Cardiac fibroblast (primary cell): Measurements from ENCODE around the gene KRTAP2-4.
"Not testable (repeated sequence)": the region's sequence is repeated elsewhere in the genome, so short reads cannot be mapped to it uniquely, and the experiment has no call there.

Experiments used
- DNase-seq, 2 donors: peaks; one replicate each; pipeline versions ENCODE4 v3.0.0 to v3.0.0-alpha.2; 2010; ENCODE audit warnings: low read depth in 2 of 2
- H3K4me3 ChIP-seq, 2 donors: replicated peaks in 1 of 2; 1 replicate in 1 of 2; 2 replicates in 1 of 2; pipeline ENCODE4 v1.5.1; 2011; ENCODE audit warnings: low read depth in 2 of 2, low read length in 2 of 2, mild to moderate bottlenecking in 2 of 2, moderate library complexity in 1 of 2
- TF ChIP-seq, protein P1 (sequence below): IDR thresholded peaks from one replicate; pipeline ENCODE4 v1.5.1; 2011; ENCODE audit warnings: low read depth, mild to moderate bottlenecking, low read length, inconsistent platforms

Gene KRTAP2-4

DNA sequence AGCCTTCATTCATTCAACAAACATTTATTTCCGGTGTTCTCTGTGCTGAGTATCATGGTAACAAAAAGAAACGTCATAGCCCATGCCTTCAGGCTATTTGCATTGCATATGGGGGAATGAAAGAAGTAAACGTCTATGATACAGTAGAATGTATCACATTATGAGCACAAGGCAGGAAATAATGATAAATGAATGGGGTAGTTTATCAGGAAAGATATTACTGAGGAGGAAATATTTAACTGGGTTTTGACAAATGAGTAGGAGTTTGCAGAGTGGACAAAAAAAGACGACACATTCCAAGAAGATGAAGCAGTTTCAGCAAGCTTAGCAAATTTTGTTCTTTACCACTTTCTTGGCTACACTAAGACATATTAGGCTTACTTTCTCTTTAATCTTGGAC lies 16.9 kb upstream of the KRTAP2-4 start:
- TF ChIP-seq, protein P1, sequence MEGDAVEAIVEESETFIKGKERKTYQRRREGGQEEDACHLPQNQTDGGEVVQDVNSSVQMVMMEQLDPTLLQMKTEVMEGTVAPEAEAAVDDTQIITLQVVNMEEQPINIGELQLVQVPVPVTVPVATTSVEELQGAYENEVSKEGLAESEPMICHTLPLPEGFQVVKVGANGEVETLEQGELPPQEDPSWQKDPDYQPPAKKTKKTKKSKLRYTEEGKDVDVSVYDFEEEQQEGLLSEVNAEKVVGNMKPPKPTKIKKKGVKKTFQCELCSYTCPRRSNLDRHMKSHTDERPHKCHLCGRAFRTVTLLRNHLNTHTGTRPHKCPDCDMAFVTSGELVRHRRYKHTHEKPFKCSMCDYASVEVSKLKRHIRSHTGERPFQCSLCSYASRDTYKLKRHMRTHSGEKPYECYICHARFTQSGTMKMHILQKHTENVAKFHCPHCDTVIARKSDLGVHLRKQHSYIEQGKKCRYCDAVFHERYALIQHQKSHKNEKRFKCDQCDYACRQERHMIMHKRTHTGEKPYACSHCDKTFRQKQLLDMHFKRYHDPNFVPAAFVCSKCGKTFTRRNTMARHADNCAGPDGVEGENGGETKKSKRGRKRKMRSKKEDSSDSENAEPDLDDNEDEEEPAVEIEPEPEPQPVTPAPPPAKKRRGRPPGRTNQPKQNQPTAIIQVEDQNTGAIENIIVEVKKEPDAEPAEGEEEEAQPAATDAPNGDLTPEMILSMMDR, result no peak
- H3K4me3 ChIP-seq, result no peak overlapping the region
- no peak for DNase-seq

DNA sequence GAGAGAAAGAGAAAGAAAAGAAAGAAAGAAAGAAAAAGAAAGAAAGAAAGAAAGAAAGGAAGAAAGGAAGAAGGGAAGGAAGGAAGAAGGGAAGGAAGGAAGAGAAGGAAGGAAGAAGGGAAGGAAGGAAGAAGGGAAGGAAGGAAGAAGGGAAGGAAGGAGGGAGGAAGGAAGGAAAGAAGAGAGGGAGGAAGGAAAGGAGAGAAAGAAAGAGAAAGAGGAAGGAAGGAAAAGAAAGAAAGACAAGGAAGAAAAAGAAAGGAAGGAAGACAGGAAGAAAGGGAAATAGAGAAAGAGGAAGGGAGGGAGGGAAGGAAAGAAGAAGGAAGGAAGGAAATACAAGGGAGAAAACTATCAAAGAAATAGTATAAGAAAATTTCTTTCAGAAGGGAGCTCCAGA lies 11.1 kb upstream of the KRTAP2-4 start:
- H3K4me3 ChIP-seq, result no peak overlapping the region
- no peak for DNase-seq
- TF ChIP-seq, protein P1, result no peak

DNA sequence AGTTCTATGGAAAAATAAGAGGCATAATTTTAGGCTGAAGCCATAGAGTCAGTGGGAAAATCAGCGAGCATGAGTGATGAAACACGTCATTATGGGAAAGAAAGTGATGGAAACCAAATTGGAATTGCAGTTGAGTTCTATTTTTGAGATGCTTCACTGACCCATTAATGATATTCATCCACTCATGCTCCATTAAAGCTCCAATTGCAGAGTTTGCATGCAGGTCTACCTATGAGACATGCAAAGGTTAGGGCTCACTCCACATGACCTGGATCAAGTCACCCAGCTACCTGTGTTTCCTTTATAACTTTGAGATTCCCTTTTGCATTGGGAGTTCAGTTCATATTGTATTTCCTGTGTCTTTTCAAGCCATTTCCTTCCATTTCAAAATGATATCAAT lies 8.0 kb upstream of the KRTAP2-4 start:
- TF ChIP-seq, protein P1, result no peak
- no peak for DNase-seq
- H3K4me3 ChIP-seq, result no peak overlapping the region

DNA sequence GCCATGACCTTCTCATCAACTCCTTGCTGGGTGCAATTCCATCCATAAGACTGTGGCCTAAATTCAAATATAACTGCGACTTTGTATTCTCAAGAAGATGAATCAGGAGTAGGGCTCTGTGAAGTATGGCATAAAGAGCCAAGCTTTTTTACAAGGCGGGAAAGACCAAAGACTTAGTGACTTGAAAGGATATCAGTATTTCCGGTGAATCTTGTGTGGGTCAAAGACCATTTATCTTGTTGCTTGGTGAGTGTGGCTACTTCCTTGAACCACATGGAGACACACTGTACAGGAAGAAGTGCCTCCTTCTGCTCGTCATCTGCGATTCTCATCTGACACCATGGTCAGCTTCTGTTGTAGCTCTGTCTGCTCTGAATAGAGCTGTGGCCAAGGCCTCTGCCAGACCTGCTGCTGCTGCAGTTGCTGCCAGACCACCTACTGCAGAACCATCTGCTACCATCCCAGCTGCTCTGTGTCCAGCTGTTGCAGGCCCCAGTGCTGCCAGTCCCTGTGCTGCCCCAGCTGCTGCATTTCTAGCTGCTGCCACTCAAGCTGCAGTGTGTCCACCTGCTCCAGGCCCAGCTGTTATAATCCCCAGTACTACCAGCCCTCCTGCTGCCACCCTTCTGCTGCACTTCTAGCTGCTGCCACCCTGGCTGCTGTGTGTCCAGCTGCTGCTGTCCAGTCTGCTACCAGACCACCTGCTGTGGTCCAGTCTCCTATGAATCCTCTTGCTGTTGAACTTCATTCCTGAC lies 6.1 kb upstream of the KRTAP2-4 start:
- TF ChIP-seq, protein P1, result no peak
- DNase-seq, result no peak
- no peak overlapping the region for H3K4me3 ChIP-seq

DNA sequence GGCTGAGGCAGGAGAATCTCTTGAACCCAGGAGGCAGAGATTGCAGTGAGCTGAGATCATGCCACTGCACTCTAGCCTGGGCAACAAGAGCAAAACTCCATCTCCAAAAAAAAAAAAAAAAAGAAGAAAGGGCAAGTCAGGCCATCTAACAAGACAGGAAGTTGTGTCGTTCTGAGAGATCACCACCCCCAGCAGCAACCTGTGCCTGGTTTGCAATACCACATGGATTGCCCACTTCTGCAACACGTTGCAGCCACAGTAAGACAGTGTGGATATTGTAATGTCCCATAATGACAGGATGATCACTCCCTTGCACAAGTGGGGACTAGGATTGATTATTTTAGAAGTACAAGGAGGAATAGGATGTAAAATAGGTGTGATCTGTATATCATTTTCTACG lies 3.4 kb upstream of the KRTAP2-4 start:
- TF ChIP-seq, protein P1, result no peak
- no peak overlapping the region for H3K4me3 ChIP-seq
- no peak for DNase-seq

DNA sequence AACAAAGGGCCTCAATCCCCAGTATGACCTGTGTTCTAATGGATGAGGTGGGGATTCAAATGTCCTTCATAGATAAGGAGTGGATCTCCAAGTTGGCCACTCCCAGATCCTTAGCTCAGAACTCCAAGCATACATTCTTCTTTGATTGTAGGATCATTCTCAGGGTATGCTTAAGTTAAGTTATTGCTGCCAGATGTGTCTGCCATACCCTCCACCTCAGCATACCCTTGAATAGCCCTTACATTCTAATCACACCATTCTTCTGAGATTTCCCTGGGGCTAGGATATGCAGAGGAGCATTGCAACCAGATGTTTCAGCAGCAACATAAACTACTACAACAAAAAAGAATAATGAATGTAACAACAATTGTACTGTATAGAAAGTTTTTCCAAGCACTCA lies 1.6 kb upstream of the KRTAP2-4 start:
- no peak for DNase-seq
- TF ChIP-seq, protein P1, result no peak
- H3K4me3 ChIP-seq, result no peak overlapping the region

DNA sequence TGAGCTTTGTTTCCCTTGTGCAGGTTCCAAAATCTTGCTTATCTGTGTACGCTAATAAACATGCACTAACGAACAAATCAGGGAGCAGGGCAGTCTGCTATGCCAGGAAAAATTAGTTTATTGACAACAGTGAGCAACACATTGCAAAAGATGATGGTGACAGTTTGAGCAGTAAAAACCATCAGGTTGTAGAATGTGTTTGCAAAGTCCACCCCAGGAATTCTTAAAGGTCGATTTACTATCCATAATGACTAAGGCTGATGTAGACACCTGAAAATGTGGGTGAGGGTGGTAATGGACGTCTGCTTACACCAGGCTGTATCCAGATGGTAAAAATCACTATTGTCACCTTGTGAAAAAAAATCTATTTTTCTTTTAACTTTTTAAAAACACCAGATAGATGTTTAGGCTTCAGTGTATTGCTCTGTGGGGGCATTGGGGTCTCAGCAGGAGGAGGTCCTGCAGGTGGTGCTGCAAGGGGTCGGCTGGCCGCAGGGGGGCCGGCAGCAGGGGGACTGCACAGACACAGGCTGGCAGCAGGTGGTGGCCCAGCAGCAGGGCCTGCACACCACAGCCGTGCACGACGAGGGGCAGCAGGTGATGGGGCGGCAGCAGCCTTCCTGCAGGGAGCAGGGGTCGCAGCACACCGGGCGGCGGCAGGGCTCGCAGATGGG lies 526 bp downstream of the KRTAP2-4 start:
- H3K4me3 ChIP-seq, DNase-seq: not testable (repeated sequence)
